ENCODE data around the gene IGSF21.

The IGSF21 gene

GRCh38 chr1:18200136-18200717, 92.6 kb downstream of the IGSF21 start:
- no peak overlapping the region for H3K4me3 ChIP-seq (ENCODE audit: low read length)
- DNase-seq (ENCODE audit: low read depth): no peak
- no peak for TF ChIP-seq CTCF (conservative IDR thresholded peaks at IDR 0.05; ENCODE audit: low read length)

- no peak overlapping the region for H3K4me3 ChIP-seq (ENCODE audit: low read length)
- TF ChIP-seq CTCF (conservative IDR thresholded peaks at IDR 0.05; ENCODE audit: low read length): no peak
- no peak for DNase-seq (ENCODE audit: low read depth)
These were observed 93.3 kb downstream of the IGSF21 start for GRCh38 chr1:18200918-18201317.

- TF ChIP-seq CTCF (conservative IDR thresholded peaks at IDR 0.05; ENCODE audit: low read length): no peak
- DNase-seq (ENCODE audit: low read depth): no peak
- H3K4me3 ChIP-seq (ENCODE audit: low read length): no peak overlapping the region
These were observed 94.6 kb downstream of the IGSF21 start for GRCh38 chr1:18201997-18202719.

- TF ChIP-seq CTCF (conservative IDR thresholded peaks at IDR 0.05; ENCODE audit: low read length): no peak
- no peak for DNase-seq (ENCODE audit: low read depth)
- H3K4me3 ChIP-seq (ENCODE audit: low read length): no peak overlapping the region
These were observed 96.0 kb downstream of the IGSF21 start for GRCh38 chr1:18203645-18204044.

- no peak for TF ChIP-seq CTCF (conservative IDR thresholded peaks at IDR 0.05; ENCODE audit: low read length)
- H3K4me3 ChIP-seq (ENCODE audit: low read length): no peak overlapping the region
- no peak for DNase-seq (ENCODE audit: low read depth)
These were observed 97.0 kb downstream of the IGSF21 start for GRCh38 chr1:18204575-18204974.

- no peak for TF ChIP-seq CTCF (conservative IDR thresholded peaks at IDR 0.05; ENCODE audit: low read length)
- H3K4me3 ChIP-seq (ENCODE audit: low read length): no peak overlapping the region
- DNase-seq (ENCODE audit: low read depth): no peak
These were observed 97.7 kb downstream of the IGSF21 start for GRCh38 chr1:18205319-18205718.

- DNase-seq (ENCODE audit: low read depth): no peak
- no peak overlapping the region for H3K4me3 ChIP-seq (ENCODE audit: low read length)
- TF ChIP-seq CTCF (conservative IDR thresholded peaks at IDR 0.05; ENCODE audit: low read length): no peak
These were observed 104.2 kb downstream of the IGSF21 start for GRCh38 chr1:18211764-18212163.

Measured in AG10803 (cell line).